H7 (cell line): ENCODE results near the gene KLF9. TPM values are rescaled to one million over a fixed set of nuclear protein-coding genes. Genes with fewer than 3 reads are reported as not detected.

Experiments used
- DNase-seq: peaks from one replicate; pipeline ENCODE4 v3.0.0; 2012
- H3K27me3 ChIP-seq: 2 replicates; pipeline ENCODE4 v1.6.0; 2011; ENCODE audit warnings: mild to moderate bottlenecking, low read length; ENCODE audit not compliant: control insufficient read depth, insufficient read depth
- H3K36me3 ChIP-seq: replicated peaks from 2 replicates; pipeline ENCODE4 v1.5.1; 2011; ENCODE audit warnings: low read length; ENCODE audit not compliant: control insufficient read depth, insufficient read depth
- H3K4me3 ChIP-seq: 2 replicates; pipeline ENCODE4 v1.5.1; 2011; ENCODE audit warnings: low read depth, mild to moderate bottlenecking, control low read depth, low read length, moderate library complexity; ENCODE audit not compliant: insufficient read depth
- total RNA-seq: library from RNA; depleted of rRNA; stranded (reverse); fragments of >200 nt; shearing (Covaris generic); gene quantifications from 2 replicates; pipeline ENCODE4 v1.2.3, GENCODE V29; 2014; rRNA removed

Gene KLF9
- total RNA-seq, 1 experiment from 2014 or later: 0.97 TPM

- no peaks in the 10 kb centered on the region for H3K27me3 ChIP-seq
- no peak for DNase-seq
- H3K4me3 ChIP-seq: no peak overlapping the region
- no peaks in the 10 kb centered on the region for H3K36me3 ChIP-seq
These were observed 31.5 kb downstream of the KLF9 start for GRCh38 chr9:70382709-70383605.

GRCh38 chr9:70382046-70382708 is 32.3 kb downstream of the KLF9 start:
- Histone ChIP-seq H3K27me3 (no peaks in the 10 kb centered on the region), H3K4me3 (no peak overlapping the region), H3K36me3 (no peaks in the 10 kb centered on the region)
- no peak for DNase-seq

- no peaks in the 10 kb centered on the region for H3K36me3 ChIP-seq
- no peaks in the 10 kb centered on the region for H3K27me3 ChIP-seq
- H3K4me3 ChIP-seq: no peak overlapping the region
- DNase-seq: no peak
These were observed 39.4 kb downstream of the KLF9 start for GRCh38 chr9:70374962-70375618.

- H3K36me3 ChIP-seq: no peaks in the 10 kb centered on the region
- no peaks in the 10 kb centered on the region for H3K27me3 ChIP-seq
- DNase-seq: no peak
- H3K4me3 ChIP-seq: no peak overlapping the region
These were observed 47.0 kb downstream of the KLF9 start for GRCh38 chr9:70367305-70367930.

GRCh38 chr9:70363760-70364159 is 50.7 kb downstream of the KLF9 start:
- H3K4me3 ChIP-seq: no peak overlapping the region
- DNase-seq: no peak
- H3K36me3 ChIP-seq: no peaks in the 10 kb centered on the region
- H3K27me3 ChIP-seq: no peaks in the 10 kb centered on the region

GRCh38 chr9:70362952-70363351 is 51.5 kb downstream of the KLF9 start:
- Histone ChIP-seq H3K4me3 (no peak overlapping the region), H3K36me3 (no peaks in the 10 kb centered on the region), H3K27me3 (no peaks in the 10 kb centered on the region)
- no peak for DNase-seq

GRCh38 chr9:70355801-70356200 is 58.7 kb downstream of the KLF9 start:
- Histone ChIP-seq H3K27me3 (no peaks in the 10 kb centered on the region), H3K4me3 (no peak overlapping the region), H3K36me3 (no peaks in the 10 kb centered on the region; the same call in 1 of the 2 replicates)
- DNase-seq: no peak

- H3K4me3 ChIP-seq: no peak overlapping the region
- H3K36me3 ChIP-seq: peaks cover 3% of the 10 kb centered on the region
- DNase-seq: no peak
- H3K27me3 ChIP-seq: no peaks in the 10 kb centered on the region
These were observed 61.7 kb downstream of the KLF9 start for GRCh38 chr9:70352802-70353201.

- DNase-seq: no peak
- Histone ChIP-seq H3K27me3 (no peaks in the 10 kb centered on the region), H3K4me3 (no peak overlapping the region), H3K36me3 (peaks cover 3% of the 10 kb centered on the region)
These were observed 62.1 kb downstream of the KLF9 start for GRCh38 chr9:70352356-70352755.

GRCh38 chr9:70347046-70347445 is 67.4 kb downstream of the KLF9 start:
- Histone ChIP-seq H3K36me3 (peaks cover 5% of the 10 kb centered on the region), H3K27me3 (no peaks in the 10 kb centered on the region), H3K4me3 (no peak overlapping the region)
- no peak for DNase-seq

- Histone ChIP-seq H3K27me3 (no peaks in the 10 kb centered on the region), H3K36me3 (no peaks in the 10 kb centered on the region; the same call in 1 of the 2 replicates), H3K4me3 (no peak overlapping the region)
- DNase-seq: no peak
These were observed 73.9 kb downstream of the KLF9 start for GRCh38 chr9:70340572-70340971.

Other genes starting within 250 kb of the KLF9 start
- 11.1 and 25.9 TPM in 2 replicates for gene SMC5, start 155.7 kb downstream of the KLF9 start, total RNA-seq